KOPT-K1 (cell line): ENCODE measurements around the gene KLK1.
"Not testable (repeated sequence)": the region's sequence is repeated elsewhere in the genome, so short reads cannot be mapped to it uniquely, and the experiment has no call there.

Source experiments
- H3K27ac ChIP-seq: fragments of 200-600 bp; sonication (generic); 2 replicates; pipeline ENCODE4 v1.5.1; 2016; ENCODE audit warnings: antibody characterized with exemption, mild to moderate bottlenecking, low read depth, low read length; ENCODE audit not compliant: poor library complexity, severe bottlenecking
- H3K36me3 ChIP-seq: fragments of 200-600 bp; sonication (generic); 2 replicates; pipeline ENCODE4 v1.5.1; 2017; ENCODE audit warnings: antibody characterized with exemption, mild to moderate bottlenecking, low read length, moderate library complexity; ENCODE audit not compliant: insufficient read depth
- H3K9me3 ChIP-seq: fragments of 200-600 bp; sonication (generic); 2 replicates; pipeline ENCODE4 v1.5.1; 2017; ENCODE audit warnings: antibody characterized with exemption, low read length, mild to moderate bottlenecking; ENCODE audit not compliant: insufficient read depth, poor library complexity, severe bottlenecking

The KLK1 gene

DNA sequence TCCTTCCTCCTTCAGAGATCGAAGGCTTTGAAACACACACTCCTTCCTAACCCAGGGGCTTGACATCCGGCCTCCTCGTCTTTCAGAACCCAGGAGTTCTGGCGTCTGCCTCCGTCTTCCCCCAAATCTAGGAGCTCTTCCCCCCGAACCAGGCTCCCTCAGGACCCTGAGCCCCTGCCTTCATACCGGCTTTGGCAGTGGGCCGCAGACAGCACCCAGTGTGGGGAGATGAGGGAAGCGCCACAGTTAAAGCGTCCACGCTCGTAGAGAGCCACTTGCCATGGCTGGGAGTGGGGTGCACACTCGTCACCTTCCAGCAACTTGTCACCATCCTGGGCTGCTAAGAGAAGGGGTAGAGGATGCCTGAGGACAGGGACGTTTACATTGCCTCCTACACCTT lies 3.9 kb upstream of the KLK1 start:
- Histone ChIP-seq H3K9me3 (no peaks in the 10 kb centered on the region), H3K36me3 (no peaks in the 10 kb centered on the region), H3K27ac (no peak overlapping the region)

DNA sequence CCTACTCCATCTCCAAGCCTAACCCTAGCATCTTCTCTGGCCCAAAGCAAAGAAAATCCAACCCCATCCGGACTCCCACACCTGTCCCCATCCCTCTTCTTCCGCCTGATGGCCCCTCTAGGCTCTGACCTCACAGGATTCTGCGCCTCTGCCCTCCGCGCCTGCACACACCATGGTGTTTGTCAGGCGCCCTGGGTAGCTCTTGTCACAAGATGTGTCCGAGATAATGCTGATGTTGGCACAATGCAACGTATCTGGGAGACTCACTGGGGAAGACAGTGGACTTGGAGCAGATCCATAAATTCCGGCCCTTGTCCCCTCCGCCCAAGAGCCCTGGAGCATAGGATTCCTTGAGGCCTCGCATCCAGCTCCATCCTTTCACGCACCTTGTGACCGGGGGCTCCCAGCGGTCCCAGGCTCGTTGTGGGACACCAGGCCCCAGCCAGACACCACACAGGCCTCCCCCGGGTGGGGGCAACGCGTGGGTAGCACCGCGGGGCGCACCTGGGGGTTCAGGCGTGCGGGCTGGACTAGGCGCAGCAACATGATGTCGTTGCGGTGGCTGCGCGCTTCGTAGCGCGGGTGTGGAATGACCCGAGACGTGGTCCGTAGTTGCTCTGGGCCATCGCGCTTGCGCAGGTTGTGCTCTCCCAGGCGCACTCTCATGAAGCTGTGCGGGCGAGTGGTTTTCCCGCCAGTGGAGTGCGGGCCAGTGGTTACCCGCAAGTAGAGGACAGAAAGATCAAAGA lies 3.1 kb upstream of the KLK1 start:
- H3K9me3 ChIP-seq: no peaks in the 10 kb centered on the region
- no peak overlapping the region for H3K27ac ChIP-seq

GRCh38 chr19:50822661-50823208 lies 852 bp downstream of the KLK1 start:
- no peaks in the 10 kb centered on the region for H3K9me3 ChIP-seq
- H3K27ac ChIP-seq: no peak overlapping the region
- no peaks in the 10 kb centered on the region for H3K36me3 ChIP-seq

More for the DNA sequence above, 3.1 kb upstream of the KLK1 start:
- no peaks in the 10 kb centered on the region for H3K36me3 ChIP-seq

DNA sequence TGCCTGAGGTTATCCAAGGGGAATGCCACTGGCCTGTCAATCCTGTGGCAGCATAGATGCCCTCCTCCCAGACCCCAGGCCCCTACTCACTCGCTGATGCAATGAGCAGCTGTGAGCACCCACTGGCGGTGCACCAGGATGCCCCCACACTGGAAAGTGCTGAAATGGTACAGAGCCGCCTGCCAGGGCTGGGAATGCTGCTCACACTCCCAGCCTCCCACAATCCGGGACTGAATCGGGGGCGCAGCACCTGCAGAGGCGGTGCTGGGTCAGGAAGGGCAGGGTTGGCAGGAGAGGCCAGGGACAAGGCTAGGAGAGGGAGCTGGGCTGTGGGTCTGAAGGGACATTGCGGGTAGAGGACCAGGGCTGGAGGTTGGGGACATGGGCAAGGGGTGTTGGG lies 2.0 kb downstream of the KLK1 start:
- Histone ChIP-seq H3K9me3 (no peaks in the 10 kb centered on the region), H3K27ac (no peak overlapping the region)

DNA sequence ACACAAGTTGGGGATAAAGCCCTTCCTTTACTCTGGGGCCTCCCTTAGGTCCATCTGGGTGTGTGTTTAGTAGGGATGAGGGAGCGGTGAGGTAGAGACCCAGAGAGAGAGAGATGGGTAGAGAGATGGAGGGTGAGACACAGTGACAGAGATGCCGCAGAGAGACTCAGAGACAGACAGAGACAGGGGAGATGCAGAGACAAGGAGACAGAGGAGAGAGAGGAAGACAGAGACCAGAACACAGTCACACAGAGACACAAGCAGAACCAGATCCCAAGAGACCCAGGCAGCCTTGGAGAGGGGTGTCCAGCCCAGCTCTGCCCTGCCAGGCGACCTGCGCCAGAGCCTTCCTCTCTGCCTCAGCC lies 2.4 kb downstream of the KLK1 start:
- Histone ChIP-seq H3K9me3 (no peaks in the 10 kb centered on the region), H3K36me3 (no peaks in the 10 kb centered on the region), H3K27ac (no peak overlapping the region)

More for the DNA sequence above, 2.0 kb downstream of the KLK1 start:
- no peaks in the 10 kb centered on the region for H3K36me3 ChIP-seq

- Histone ChIP-seq H3K9me3 (no peaks in the 10 kb centered on the region), H3K36me3 (no peaks in the 10 kb centered on the region), H3K27ac (no peak overlapping the region)
Measured at GRCh38 chr19:50820549-50821247, 2.9 kb downstream of the KLK1 start.

GRCh38 chr19:50820086-50820485 lies 3.5 kb downstream of the KLK1 start:
- H3K9me3 ChIP-seq: no peaks in the 10 kb centered on the region
- no peaks in the 10 kb centered on the region for H3K36me3 ChIP-seq
- no peak overlapping the region for H3K27ac ChIP-seq

GRCh38 chr19:50819636-50820035 lies 4.0 kb downstream of the KLK1 start:
- no peak overlapping the region for H3K27ac ChIP-seq
- H3K9me3 ChIP-seq: no peaks in the 10 kb centered on the region

GRCh38 chr19:50818859-50819472 lies 4.6 kb downstream of the KLK1 start:
- H3K36me3 ChIP-seq: no peaks in the 10 kb centered on the region
- no peak overlapping the region for H3K27ac ChIP-seq
- H3K9me3 ChIP-seq: no peaks in the 10 kb centered on the region

More at GRCh38 chr19:50819636-50820035, 4.0 kb downstream of the KLK1 start:
- no peaks in the 10 kb centered on the region for H3K36me3 ChIP-seq

DNA sequence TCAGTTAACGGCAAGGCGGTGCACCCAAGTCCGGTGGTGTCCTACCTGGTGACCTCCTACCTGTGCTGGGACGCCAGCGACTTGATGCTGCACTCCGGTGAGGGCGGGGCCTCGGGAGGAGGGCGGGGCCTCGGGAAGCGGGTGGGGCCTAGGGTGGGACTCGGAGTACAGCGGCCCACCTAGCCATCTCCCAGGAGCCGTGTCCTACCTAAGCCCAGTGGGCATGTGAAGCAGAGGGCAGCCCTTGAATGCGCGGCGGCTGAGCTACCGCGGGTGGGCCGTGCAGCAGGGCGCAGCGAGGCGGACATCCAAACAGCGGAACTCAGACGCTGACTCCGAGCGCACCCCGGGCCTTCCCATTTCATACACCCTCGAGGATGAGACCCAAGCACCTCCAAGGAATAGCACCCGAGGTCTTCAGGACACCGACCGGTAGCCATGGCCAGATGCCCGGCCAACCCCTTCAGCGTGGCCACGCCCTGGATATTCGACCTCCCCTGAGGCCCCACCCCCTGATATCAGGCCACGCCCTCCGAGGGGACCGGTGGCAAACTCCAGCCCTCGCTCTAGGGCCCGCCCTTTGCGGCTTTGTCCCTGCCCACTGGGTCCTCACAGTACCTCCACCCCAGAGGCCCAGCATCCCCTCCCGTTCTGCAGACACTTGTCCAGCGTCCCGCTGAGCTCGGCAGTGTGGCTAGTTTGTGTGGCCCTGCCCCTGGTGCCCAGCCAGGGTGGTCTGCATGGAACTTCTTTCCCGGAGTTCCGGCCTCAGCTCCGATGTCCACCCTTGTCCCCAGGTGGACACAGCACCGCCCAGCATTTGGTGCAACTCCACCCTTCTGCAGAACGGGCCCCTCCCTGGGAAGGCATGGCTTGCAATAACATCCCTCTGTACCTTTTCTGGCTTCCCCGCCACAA lies 5.4 kb downstream of the KLK1 start:
- no peak overlapping the region for H3K27ac ChIP-seq
- no peaks in the 10 kb centered on the region for H3K9me3 ChIP-seq

DNA sequence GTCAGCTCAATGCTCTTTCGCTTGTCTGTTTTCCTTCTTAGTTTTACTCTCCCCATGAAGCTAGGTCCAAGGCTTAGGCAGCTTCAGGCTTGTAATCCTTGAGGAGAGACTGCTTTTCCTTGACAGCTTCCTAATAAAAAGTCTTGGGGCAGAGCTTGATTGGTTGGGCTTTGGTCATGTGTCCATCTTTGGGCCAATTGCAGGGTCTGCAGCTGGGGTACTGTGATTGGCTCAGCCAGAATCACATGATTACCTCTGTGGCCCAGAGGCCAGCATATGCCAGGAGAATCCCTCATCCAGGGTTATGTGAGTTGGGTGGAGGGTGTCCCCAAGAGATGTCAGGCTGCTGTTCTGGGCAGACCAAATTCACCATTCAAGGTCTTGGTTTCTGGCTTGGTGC lies 8.1 kb downstream of the KLK1 start:
- Histone ChIP-seq H3K9me3 (no peaks in the 10 kb centered on the region), H3K36me3 (no peaks in the 10 kb centered on the region), H3K27ac (no peak overlapping the region)

More for the DNA sequence above, 5.4 kb downstream of the KLK1 start:
- H3K36me3 ChIP-seq: no peaks in the 10 kb centered on the region

GRCh38 chr19:50814883-50815282 lies 8.7 kb downstream of the KLK1 start:
- no peak overlapping the region for H3K27ac ChIP-seq

GRCh38 chr19:50812474-50812873 lies 11.1 kb downstream of the KLK1 start:
- no peak overlapping the region for H3K27ac ChIP-seq
- H3K36me3 ChIP-seq: no peaks in the 10 kb centered on the region
- no peaks in the 10 kb centered on the region for H3K9me3 ChIP-seq

More at GRCh38 chr19:50814883-50815282, 8.7 kb downstream of the KLK1 start:
- Histone ChIP-seq H3K36me3 (no peaks in the 10 kb centered on the region), H3K9me3 (no peaks in the 10 kb centered on the region)

GRCh38 chr19:50811622-50812238 lies 11.9 kb downstream of the KLK1 start:
- H3K27ac ChIP-seq, H3K36me3 ChIP-seq, H3K9me3 ChIP-seq: not testable (repeated sequence)
